Lower leg skin (tissue), 3 donors: ENCODE data around the gene SLFNL1.

Experiments
- CTCF ChIP-seq, 3 donors: fragments of 450-650 bp; IDR thresholded peaks; one replicate each; pipeline ENCODE4 v1.5.1; 2016; ENCODE audit warnings: antibody characterized with exemption in 3 of 3, mild to moderate bottlenecking in 3 of 3, moderate library complexity in 2 of 3
- POLR2A ChIP-seq, 2 donors: fragments of 450-650 bp; IDR thresholded peaks; one replicate each; pipeline ENCODE4 v1.6.1; 2016 to 2017; ENCODE audit warnings: antibody characterized with exemption in 2 of 2, mild to moderate bottlenecking in 1 of 2, moderate library complexity in 1 of 2

GRCh38 chr1:41003640-41004220 lies 17.8 kb downstream of the SLFNL1 start:
- TF ChIP-seq CTCF (IDR thresholded peaks at IDR 0.05) (no peak), POLR2A (IDR thresholded peaks at IDR 0.05) (no peak)
